PC-3 (cell line): ENCODE measurements around the gene KLK15. TPM values are rescaled to one million over a fixed set of nuclear protein-coding genes. Genes with fewer than 3 reads are reported as not detected.
A peak's percentile ranks its signal among the peaks of the same experiment; 100 is the strongest.

Source experiments
- ATAC-seq: fragments of 200-7000 bp; cut with Tn5 transposase; 2 replicates; pipeline ENCODE4 v1.9.1; 2020; ENCODE audit warnings: mild to moderate bottlenecking, moderate library complexity
- BruUV-seq: library from RNA; stranded (reverse); fragments of 400-500 nt; replicated peaks from 2 replicates; lab custom pipeline; 2021; lab: Mats Ljungman, UMichigan
- CTCF ChIA-PET: fragments of 300-600 bp; sonication (Branson Sonifier 250); formaldehyde crosslinking; loops from one replicate; lab custom pipeline; 2022; ENCODE audit warnings: antibody characterized with exemption; lab: Charles Lee
- POLR2A ChIA-PET: fragments of 300-600 bp; sonication (Branson Sonifier 250); formaldehyde crosslinking; loops from one replicate; lab custom pipeline; 2022; ENCODE audit warnings: antibody characterized with exemption; ENCODE audit not compliant: unreplicated experiment; lab: Charles Lee
- DNase-seq: peaks from one replicate; pipeline ENCODE4 v3.0.0-alpha.2; 2015
- H2AFZ ChIP-seq: fragments of 300-600 bp; sonication (generic); 2 replicates; pipeline ENCODE4 v1.6.0; 2016; ENCODE audit warnings: antibody characterized with exemption, low read length
- H3F3A ChIP-seq: fragments of 300-600 bp; sonication (generic); one replicate; pipeline ENCODE4 v1.6.0; 2017; ENCODE audit warnings: antibody characterized with exemption, low read length, control low read depth, mild to moderate bottlenecking; ENCODE audit not compliant: unreplicated experiment
- H3K27ac ChIP-seq: fragments of 300-600 bp; sonication (generic); 2 replicates; pipeline ENCODE4 v1.5.1; 2016; ENCODE audit warnings: mild to moderate bottlenecking, low read length
- H3K27me3 ChIP-seq: fragments of 300-600 bp; sonication (generic); 2 replicates; pipeline ENCODE4 v1.6.1; 2016; ENCODE audit warnings: low read length, mixed read lengths
- H3K36me3 ChIP-seq: fragments of 300-600 bp; sonication (generic); 2 replicates; pipeline ENCODE4 v1.6.1; 2016; ENCODE audit warnings: low read depth, mixed run types, low read length, mixed read lengths
- H3K4me1 ChIP-seq: fragments of 300-600 bp; sonication (generic); 2 replicates; pipeline ENCODE4 v1.5.1; 2016; ENCODE audit warnings: low read length; ENCODE audit not compliant: insufficient read depth
- H3K4me2 ChIP-seq: fragments of 300-600 bp; sonication (generic); 2 replicates; pipeline ENCODE4 v1.6.0; 2016; ENCODE audit warnings: low read length
- H3K4me3 ChIP-seq: fragments of 300-600 bp; sonication (generic); 2 replicates; pipeline ENCODE4 v1.5.1; 2016; ENCODE audit warnings: mild to moderate bottlenecking, low read length, mixed read lengths
- H3K79me2 ChIP-seq: fragments of 300-600 bp; sonication (generic); 2 replicates; pipeline ENCODE4 v1.6.1; 2017; ENCODE audit warnings: low read length, mixed read lengths
- H3K9ac ChIP-seq: fragments of 300-600 bp; sonication (generic); 2 replicates; pipeline ENCODE4 v1.6.0; 2016; ENCODE audit warnings: mild to moderate bottlenecking, low read length
- H3K9me2 ChIP-seq: fragments of 300-600 bp; sonication (generic); replicated peaks from 2 replicates; pipeline ENCODE4 v1.6.1; 2016; ENCODE audit warnings: mixed run types, low read length, mixed read lengths
- H3K9me3 ChIP-seq: fragments of 300-600 bp; sonication (generic); 2 replicates; pipeline ENCODE4 v1.6.1; 2016; ENCODE audit warnings: low read length, mixed read lengths
- H4K20me1 ChIP-seq: fragments of 300-600 bp; sonication (generic); 2 replicates; pipeline ENCODE4 v1.6.1; 2016; ENCODE audit warnings: low read length, mixed read lengths
- CTCF ChIP-seq: fragments of 300-600 bp; sonication (generic); conservative IDR thresholded peaks from 2 replicates; pipeline ENCODE4 v1.5.1; 2017; ENCODE audit warnings: antibody characterized with exemption, low read depth, mild to moderate bottlenecking, low read length
- EZH2 ChIP-seq: fragments of 300-600 bp; sonication (generic); IDR thresholded peaks from one replicate; pipeline ENCODE4 v1.6.1; 2017; ENCODE audit warnings: antibody characterized with exemption, mild to moderate bottlenecking, low read length; ENCODE audit not compliant: unreplicated experiment
- EZH2phosphoT487 ChIP-seq: fragments of 300-600 bp; sonication (generic); IDR thresholded peaks from 2 replicates; pipeline ENCODE4 v1.6.1; 2018; ENCODE audit warnings: mild to moderate bottlenecking, antibody characterized with exemption, low read length, borderline replicate concordance
- intact Hi-C: fragments of 100-400 bp; cut with micrococcal nuclease; formaldehyde crosslinking; loops from 2 replicates; pipeline ENCODE4 v1.9.0; 2023
- total RNA-seq: library from RNA; depleted of rRNA; stranded (reverse); fragments of >200 nt; gene quantifications from 2 replicates; pipeline ENCODE4 v1.2.3, GENCODE V29; 2014

KLK15 gene
- total RNA-seq, 1 experiment from 2014 or later = 1.3 TPM

GRCh38 chr19:50804420-50805272 lies 28.7 kb downstream of the KLK15 start:
- TF ChIP-seq CTCF (no peak), EZH2phosphoT487 (no peak), EZH2 (no peak)
- intact Hi-C loops = loop anchor here (5.0 kb wide), 2 partner anchors 213 to 303 kb away; partner anchors contain the start of genes CTU1 and KLK10
- H3K4me3 ChIP-seq = peak overlapping the region; percentile 92
- peak overlapping the region; percentile 77 for H2AFZ ChIP-seq
- DNase-seq (peak; percentile 99), ATAC-seq (peak; percentile 96)
- peaks cover 38% of the 10 kb centered on the region for H4K20me1 ChIP-seq
- H3K9me2 ChIP-seq = no peaks in the 10 kb centered on the region
- peaks cover 19% of the 10 kb centered on the region for H3K4me1 ChIP-seq
- no peaks in the 10 kb centered on the region for H3F3A ChIP-seq
- no peaks in the 10 kb centered on the region for H3K9me3 ChIP-seq
- H3K36me3 ChIP-seq = peaks cover 37% of the 10 kb centered on the region
- H3K79me2 ChIP-seq = peaks cover 46% of the 10 kb centered on the region
- no TSS peak for BruUV-seq
- ChIA-PET CTCF (no interaction called here), POLR2A (interaction anchor here (0.6 to 0.7 kb wide), 4 partner anchors 171 to 431 kb away, joined by 3 to 8 read pairs (median 4); partner anchors contain the start of gene JOSD2)
- no peaks in the 10 kb centered on the region for H3K27me3 ChIP-seq
- peak overlapping the region; percentile 96 for H3K9ac ChIP-seq
- H3K4me2 ChIP-seq = peak overlapping the region; percentile 96
- peak overlapping the region; percentile 85 for H3K27ac ChIP-seq

- ChIA-PET CTCF (no interaction called here), POLR2A (interaction anchor here (0.6 kb wide), 1 partner anchor 172 kb away, joined by 8 read pairs; no protein-coding TSS in a partner anchor)
- Histone ChIP-seq H3K4me1 (peaks cover 19% of the 10 kb centered on the region), H4K20me1 (peaks cover 47% of the 10 kb centered on the region), H3K27ac (peak overlapping the region; percentile 85), H3K9ac (peak overlapping the region; percentile 96), H3F3A (no peaks in the 10 kb centered on the region), H3K9me3 (no peaks in the 10 kb centered on the region), H3K79me2 (peaks cover 52% of the 10 kb centered on the region), H3K4me2 (peak overlapping the region; percentile 96), H2AFZ (peak overlapping the region; percentile 77), H3K36me3 (peaks cover 45% of the 10 kb centered on the region), H3K27me3 (no peaks in the 10 kb centered on the region), H3K9me2 (no peaks in the 10 kb centered on the region), H3K4me3 (peak overlapping the region; percentile 92)
- intact Hi-C loops = loop anchor here (5.0 kb wide), 2 partner anchors 213 to 303 kb away; partner anchors contain the start of genes CTU1 and KLK10
- ATAC-seq = peak; percentile 28
- TF ChIP-seq CTCF (no peak), EZH2phosphoT487 (no peak), EZH2 (no peak)
- TSS peak; percentile 71 for BruUV-seq
- DNase-seq = peak; percentile 33
Measured at GRCh38 chr19:50803633-50804419, 29.5 kb downstream of the KLK15 start.
